Nephron progenitor cell (in vitro differentiated cells): Measurements from ENCODE around the gene TNNI3.
A peak's percentile ranks its signal among the peaks of the same experiment; 100 is the strongest.

Source experiments
- DNase-seq: peaks from one replicate; pipeline ENCODE4 v3.0.0; 2021
- H3K27ac Mint-ChIP-seq: 2 replicates; pipeline ENCODE4 v1.8.0; 2021; ENCODE audit warnings: mild to moderate bottlenecking, moderate library complexity, mixed read lengths
- H3K27me3 Mint-ChIP-seq: 2 replicates; pipeline ENCODE4 v1.8.0; 2021; ENCODE audit warnings: mild to moderate bottlenecking, low read depth, mixed read lengths; ENCODE audit not compliant: poor library complexity
- H3K36me3 Mint-ChIP-seq: 2 replicates; pipeline ENCODE4 v1.8.0; 2021; ENCODE audit warnings: low read depth, mixed read lengths
- H3K4me1 Mint-ChIP-seq: 2 replicates; pipeline ENCODE4 v1.8.0; 2021; ENCODE audit warnings: mixed read lengths
- H3K4me3 Mint-ChIP-seq: 2 replicates; pipeline ENCODE4 v1.8.0; 2021; ENCODE audit warnings: mild to moderate bottlenecking, moderate library complexity, mixed read lengths
- H3K9me3 Mint-ChIP-seq: 2 replicates; pipeline ENCODE4 v1.8.0; 2021; ENCODE audit warnings: mild to moderate bottlenecking, moderate library complexity, mixed read lengths
- TF ChIP-seq, protein P1 (sequence below): fragments of 200-600 bp; sonication (generic); IDR thresholded peaks from 2 replicates; pipeline ENCODE4 v1.5.0; 2021; ENCODE audit warnings: antibody characterized with exemption

The TNNI3 gene

DNA sequence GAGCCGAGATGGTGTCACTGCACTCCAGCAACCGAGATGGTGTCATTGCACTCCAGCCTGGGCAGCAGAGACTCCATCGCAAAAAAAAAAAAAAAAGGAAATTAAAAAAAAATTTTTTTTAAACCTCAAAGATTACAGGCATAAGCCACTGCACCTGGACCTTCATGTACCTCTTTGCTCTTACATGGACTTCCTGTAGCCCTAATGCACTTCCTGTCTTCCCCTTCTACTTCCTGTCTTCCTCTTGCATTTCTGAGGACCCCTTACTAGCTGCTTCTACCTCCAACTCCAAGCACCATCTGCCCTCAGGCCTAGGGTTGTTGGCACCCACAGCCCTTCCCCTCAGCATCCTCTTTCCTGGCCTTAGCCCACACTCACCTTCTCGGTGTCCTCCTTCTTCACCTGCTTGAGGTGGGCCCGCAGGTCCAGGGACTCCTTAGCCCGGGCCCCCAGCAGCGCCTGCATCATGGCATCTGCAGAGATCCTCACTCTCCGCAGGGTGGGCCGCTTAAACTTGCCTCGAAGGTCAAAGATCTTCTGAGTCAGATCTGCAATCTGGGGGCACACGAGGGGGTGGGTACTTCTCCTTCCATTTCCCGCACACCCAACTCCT, 3.8 kb downstream of the TNNI3 start:
- H3K27ac Mint-ChIP-seq = no peak overlapping the region
- no peak overlapping the region for H3K4me3 Mint-ChIP-seq
- TF ChIP-seq, protein P1, sequence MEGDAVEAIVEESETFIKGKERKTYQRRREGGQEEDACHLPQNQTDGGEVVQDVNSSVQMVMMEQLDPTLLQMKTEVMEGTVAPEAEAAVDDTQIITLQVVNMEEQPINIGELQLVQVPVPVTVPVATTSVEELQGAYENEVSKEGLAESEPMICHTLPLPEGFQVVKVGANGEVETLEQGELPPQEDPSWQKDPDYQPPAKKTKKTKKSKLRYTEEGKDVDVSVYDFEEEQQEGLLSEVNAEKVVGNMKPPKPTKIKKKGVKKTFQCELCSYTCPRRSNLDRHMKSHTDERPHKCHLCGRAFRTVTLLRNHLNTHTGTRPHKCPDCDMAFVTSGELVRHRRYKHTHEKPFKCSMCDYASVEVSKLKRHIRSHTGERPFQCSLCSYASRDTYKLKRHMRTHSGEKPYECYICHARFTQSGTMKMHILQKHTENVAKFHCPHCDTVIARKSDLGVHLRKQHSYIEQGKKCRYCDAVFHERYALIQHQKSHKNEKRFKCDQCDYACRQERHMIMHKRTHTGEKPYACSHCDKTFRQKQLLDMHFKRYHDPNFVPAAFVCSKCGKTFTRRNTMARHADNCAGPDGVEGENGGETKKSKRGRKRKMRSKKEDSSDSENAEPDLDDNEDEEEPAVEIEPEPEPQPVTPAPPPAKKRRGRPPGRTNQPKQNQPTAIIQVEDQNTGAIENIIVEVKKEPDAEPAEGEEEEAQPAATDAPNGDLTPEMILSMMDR = no peak
- peaks cover 12% of the 10 kb centered on the region for H3K36me3 Mint-ChIP-seq
- H3K27me3 Mint-ChIP-seq = peaks cover 52% of the 10 kb centered on the region
- H3K4me1 Mint-ChIP-seq = peaks cover 30% of the 10 kb centered on the region
- H3K9me3 Mint-ChIP-seq = peaks cover 14% of the 10 kb centered on the region
- no peak for DNase-seq

DNA sequence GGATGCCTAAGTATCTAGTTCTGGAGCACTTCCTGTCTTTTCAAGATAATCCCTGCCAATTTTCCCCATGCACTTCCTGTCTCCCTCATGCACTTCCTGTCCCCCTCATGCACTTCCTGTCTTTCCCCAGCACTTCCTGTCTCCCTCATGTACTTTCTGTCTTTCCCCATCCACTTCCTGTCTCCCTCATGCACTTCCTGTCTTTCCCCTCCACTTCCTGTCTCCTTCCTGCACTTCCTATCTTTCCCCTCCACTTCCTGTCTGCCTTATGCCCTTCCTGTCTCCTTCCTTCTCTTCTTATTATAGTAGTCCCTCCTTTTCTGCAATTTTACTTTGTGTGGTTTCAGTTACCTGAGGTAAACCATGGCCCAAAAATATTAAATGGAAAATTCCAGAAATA, 5.5 kb downstream of the TNNI3 start:
- H3K4me3 Mint-ChIP-seq = no peak overlapping the region
- TF ChIP-seq, protein P1 = no peak
- peaks cover 12% of the 10 kb centered on the region for H3K36me3 Mint-ChIP-seq

DNA sequence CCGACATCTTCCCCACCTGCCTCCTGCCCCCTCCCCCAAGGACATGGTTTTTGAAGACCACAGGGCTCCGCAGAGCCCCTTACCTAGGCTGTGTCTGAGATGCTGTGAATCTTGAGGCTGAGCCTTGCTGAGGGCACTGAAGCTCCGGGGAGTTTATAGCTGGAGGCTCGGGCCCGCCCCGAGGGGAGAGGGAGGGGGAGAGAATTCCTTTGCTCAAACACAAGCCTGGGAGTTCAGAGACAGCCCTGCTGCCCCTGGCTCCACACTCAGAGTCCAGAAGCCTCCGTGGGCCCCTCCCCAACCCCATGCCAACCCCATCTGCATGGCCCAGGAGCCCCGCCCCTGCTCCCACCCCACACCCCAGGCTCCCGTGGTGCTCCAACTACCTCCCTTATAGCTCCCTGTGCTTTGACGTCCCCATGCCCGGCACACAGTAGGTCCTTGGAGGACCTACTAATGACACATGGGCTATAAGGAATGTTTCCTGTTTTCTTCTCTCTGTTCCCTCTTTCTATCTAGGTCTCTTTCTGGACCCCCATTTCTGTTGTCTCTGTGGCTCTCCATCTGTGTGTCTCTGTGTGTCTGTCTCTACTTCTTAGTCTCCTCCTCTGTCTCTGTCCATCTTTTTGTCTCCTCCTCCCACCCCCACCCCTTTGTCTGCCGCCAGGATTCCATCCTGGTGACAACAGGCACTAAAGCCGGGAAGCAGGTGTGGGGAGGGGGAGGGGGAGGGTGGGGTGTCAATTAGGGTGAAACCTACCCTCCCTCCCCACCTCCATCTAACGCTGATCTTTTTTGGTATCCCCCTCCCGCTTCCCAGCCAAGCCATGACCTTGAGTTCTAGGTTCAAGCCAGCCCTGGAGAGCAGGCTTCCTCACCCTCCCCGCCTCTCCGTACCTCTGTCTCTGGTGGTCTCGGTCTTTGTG, 8.2 kb downstream of the TNNI3 start, which contains the start of gene TNNT1:
Gene TNNT1 (minus strand): TSS at position 129 of the 926 bp plus-strand sequence. CDS start 2,049 bp downstream, outside the sequence.
- no peak within 1 kb of the TSS for H3K27ac Mint-ChIP-seq
- H3K36me3 Mint-ChIP-seq = peaks cover 12% of the 10 kb centered on the region
- TF ChIP-seq, protein P1 = no peak
- peaks cover 14% of the 10 kb centered on the region for H3K9me3 Mint-ChIP-seq
- peak; percentile 56 for DNase-seq
- peak within 1 kb of the TSS; percentile 62 for H3K4me3 Mint-ChIP-seq
- peaks cover 28% of the 10 kb centered on the region for H3K4me1 Mint-ChIP-seq
- H3K27me3 Mint-ChIP-seq = peaks cover 50% of the 10 kb centered on the region

More for the DNA sequence above, 5.5 kb downstream of the TNNI3 start:
- Mint-ChIP-seq H3K27ac (no peak overlapping the region), H3K4me1 (peaks cover 35% of the 10 kb centered on the region), H3K27me3 (peaks cover 45% of the 10 kb centered on the region), H3K9me3 (peaks cover 14% of the 10 kb centered on the region)
- no peak for DNase-seq

DNA sequence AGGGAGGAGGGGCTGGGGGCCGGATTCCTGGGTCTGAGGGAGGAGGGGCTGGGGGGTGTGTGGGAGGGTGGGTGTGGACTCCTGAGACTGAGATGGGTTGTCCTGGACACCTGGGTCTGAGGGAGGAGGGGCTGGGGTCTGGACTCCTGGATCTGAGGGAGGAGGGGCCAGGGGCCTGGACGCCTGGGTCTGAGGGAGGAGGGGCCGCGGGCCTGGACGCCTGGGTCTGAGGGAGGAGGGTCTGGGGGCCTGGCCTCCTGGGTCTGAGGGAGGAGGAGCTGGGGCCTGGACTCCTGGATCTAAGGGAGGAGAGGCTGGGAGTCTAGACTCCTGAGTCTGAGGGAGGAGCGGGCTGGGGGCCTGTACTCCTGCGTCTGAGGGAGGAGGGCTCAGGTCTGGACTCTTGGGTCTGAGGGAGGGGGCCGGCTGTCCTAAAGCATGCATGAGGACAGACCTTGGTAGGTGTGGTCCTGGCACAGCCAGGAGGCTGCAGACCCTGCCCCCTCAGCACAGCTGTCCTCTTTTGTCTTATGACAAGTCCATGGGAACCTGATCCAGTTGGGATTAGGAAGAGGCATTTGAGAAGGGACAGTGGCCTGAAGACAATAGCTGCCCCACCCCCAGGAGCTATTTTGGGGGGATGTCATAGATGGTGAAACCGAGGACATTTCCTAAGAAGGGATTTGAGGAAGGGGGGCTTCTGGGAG, 9.8 kb downstream of the TNNI3 start:
- no peak overlapping the region for H3K4me3 Mint-ChIP-seq
- peaks cover 7% of the 10 kb centered on the region for H3K9me3 Mint-ChIP-seq
- TF ChIP-seq, protein P1 = no peak
- no peak for DNase-seq
- H3K27ac Mint-ChIP-seq = no peak overlapping the region
- H3K27me3 Mint-ChIP-seq = peaks cover 57% of the 10 kb centered on the region
- H3K36me3 Mint-ChIP-seq = peaks cover 8% of the 10 kb centered on the region
- H3K4me1 Mint-ChIP-seq = peaks cover 28% of the 10 kb centered on the region

DNA sequence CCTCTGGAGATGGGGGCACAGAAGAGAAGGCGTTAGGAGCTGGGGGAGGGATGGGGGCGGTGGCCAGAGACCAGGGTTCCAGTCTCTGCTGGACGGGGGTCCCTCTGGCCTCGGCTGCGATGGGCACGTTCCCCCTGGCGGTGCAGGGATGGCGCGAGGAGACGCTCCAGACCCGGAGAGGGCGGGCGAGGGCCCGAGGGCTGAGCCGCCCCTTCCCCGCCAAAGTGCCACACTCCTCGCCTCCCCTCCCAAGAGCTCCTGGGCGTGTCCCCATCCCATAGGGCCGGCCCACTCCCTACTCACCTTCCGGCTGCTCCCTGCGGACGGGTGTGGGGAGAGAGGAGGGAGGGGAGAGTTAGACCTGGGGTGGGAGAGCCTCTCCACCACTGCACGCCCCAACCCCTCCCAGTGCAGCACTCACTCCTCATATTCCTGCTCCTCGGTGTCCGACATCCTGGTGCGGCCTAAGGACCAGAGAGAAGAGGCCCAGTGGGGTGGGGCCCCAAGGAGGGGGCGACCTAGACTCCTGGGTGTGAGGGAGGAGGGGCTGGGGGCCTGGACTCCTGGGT, 10.7 kb downstream of the TNNI3 start:
- Mint-ChIP-seq H3K27me3 (peaks cover 57% of the 10 kb centered on the region), H3K4me1 (peaks cover 28% of the 10 kb centered on the region), H3K4me3 (peak overlapping the region; percentile 28), H3K9me3 (peaks cover 4% of the 10 kb centered on the region), H3K36me3 (peaks cover 6% of the 10 kb centered on the region), H3K27ac (no peak overlapping the region)
- TF ChIP-seq, protein P1 = no peak
- peak; percentile 57 for DNase-seq
